Stimulated activated CD4-positive, alpha-beta T cell treated with anti-CD3 and anti-CD28 coated beads, Interleukin-4, amount 100 ng/mL, for 4 hours (primary cell): ENCODE data around the gene TAF1B.

Source experiments
- DNase-seq, 2 experiments: peaks; one replicate each; pipeline ENCODE4 v3.0.0-alpha.2; 2020

TAF1B gene

GRCh38 chr2:9944330-9944758 lies 101.1 kb downstream of the TAF1B start:
- DNase-seq, result no peak

GRCh38 chr2:9945596-9945995 lies 102.3 kb downstream of the TAF1B start:
- no peak for DNase-seq

GRCh38 chr2:9946076-9946475 lies 102.8 kb downstream of the TAF1B start:
- no peak for DNase-seq

GRCh38 chr2:9946818-9947217 lies 103.5 kb downstream of the TAF1B start:
- no peak for DNase-seq

- no peak for DNase-seq
These were observed 105.4 kb downstream of the TAF1B start for GRCh38 chr2:9948721-9949120.

- DNase-seq, result no peak
These were observed 106.1 kb downstream of the TAF1B start for GRCh38 chr2:9949239-9949991.

GRCh38 chr2:9949992-9950520 lies 106.8 kb downstream of the TAF1B start:
- no peak for DNase-seq

- peak in 1 of 2 experiments; percentile 38 for DNase-seq
These were observed 107.4 kb downstream of the TAF1B start for GRCh38 chr2:9950521-9951271.

- DNase-seq, result no peak
These were observed 107.9 kb downstream of the TAF1B start for GRCh38 chr2:9951272-9951521.

- DNase-seq, result peak; percentile 87 to 91
These were observed 108.4 kb downstream of the TAF1B start, which contains the start of gene GRHL1 for GRCh38 chr2:9951522-9952285. Gene GRHL1, plus strand, starts transcription at chr2:9951693. Its CDS starts 141 bp downstream, at chr2:9951834.

GRCh38 chr2:9952286-9952737 lies 109.0 kb downstream of the TAF1B start:
- DNase-seq, result no peak

GRCh38 chr2:9952856-9953503 lies 109.7 kb downstream of the TAF1B start:
- DNase-seq, result no peak

- no peak for DNase-seq
These were observed 110.9 kb downstream of the TAF1B start for GRCh38 chr2:9954136-9954535.

GRCh38 chr2:9958057-9958456 lies 114.8 kb downstream of the TAF1B start:
- DNase-seq, result no peak

- no peak for DNase-seq
These were observed 116.0 kb downstream of the TAF1B start for GRCh38 chr2:9959262-9959661.

- no peak for DNase-seq
These were observed 117.7 kb downstream of the TAF1B start for GRCh38 chr2:9961013-9961412.

- no peak for DNase-seq
These were observed 121.2 kb downstream of the TAF1B start for GRCh38 chr2:9964334-9964980.

- DNase-seq, result no peak
These were observed 122.0 kb downstream of the TAF1B start for GRCh38 chr2:9965119-9965822.

- no peak for DNase-seq
These were observed 123.3 kb downstream of the TAF1B start for GRCh38 chr2:9966491-9967022.

- no peak for DNase-seq
These were observed 123.9 kb downstream of the TAF1B start for GRCh38 chr2:9967053-9967775.
